HG03571 (cell line): ENCODE results near the gene NUFIP1.
A peak's percentile ranks its signal among the peaks of the same experiment; 100 is the strongest.
"Not testable (repeated sequence)": the region's sequence is repeated elsewhere in the genome, so short reads cannot be mapped to it uniquely, and the experiment has no call there.

Experiments used
- ATAC-seq: cut with Tn5 transposase; IDR thresholded peaks from one replicate; pipeline ENCODE4 v1.9.1; 2021; ENCODE audit not compliant: unreplicated experiment

NUFIP1 gene

DNA sequence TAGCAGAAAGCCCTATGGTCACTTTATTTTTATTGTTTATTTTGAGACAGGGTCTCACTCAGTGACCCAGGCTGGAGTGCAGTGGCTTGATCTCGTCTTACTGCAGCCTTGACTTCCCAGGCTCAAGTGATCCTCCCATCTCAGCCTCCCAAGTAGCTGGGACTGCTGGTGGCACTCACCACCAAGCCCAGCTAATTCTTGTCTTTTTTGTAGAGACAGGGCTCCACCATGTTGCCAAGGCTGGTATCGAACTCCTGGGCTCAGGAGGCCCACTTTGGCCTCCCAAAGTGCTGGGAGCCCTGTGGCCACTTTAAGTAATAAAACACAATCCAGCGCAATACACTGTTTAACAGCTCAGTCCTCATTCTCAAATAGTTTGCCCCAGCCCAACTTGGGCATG is 69.3 kb downstream of the NUFIP1 start:
- ATAC-seq: no peak

DNA sequence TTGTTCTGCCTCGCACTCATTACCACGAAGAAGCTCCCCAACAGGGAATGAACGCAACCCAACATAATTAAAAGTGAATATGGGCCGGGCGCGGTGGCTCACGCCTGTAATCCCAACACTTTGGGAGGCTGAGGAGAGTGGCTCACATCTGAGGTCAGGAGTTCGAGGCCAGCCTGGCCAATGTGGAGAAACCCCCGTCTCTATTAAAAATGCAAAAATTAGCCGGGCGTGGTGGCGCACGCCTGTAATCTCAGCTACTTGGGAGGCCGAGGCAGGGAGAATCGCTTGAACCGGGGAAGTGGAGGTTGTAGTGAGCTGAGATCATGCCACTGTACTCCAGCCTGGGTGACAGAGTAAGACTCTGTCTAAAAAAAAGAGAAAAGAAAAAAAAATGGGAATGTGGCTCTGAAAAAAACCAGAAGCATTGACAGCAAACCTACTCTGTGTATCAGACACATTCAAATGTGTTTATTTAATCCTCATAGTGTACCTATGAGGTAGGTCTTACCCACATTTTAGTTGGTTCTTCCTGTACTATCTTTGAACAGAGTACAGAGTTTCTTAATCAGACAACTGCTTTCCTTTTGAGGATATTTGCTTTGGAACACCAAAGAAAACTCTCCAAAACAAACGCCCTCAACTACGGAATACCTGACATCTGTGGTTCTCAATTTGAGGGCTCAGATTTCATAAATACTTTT is 70.0 kb downstream of the NUFIP1 start:
- ATAC-seq: no peak

DNA sequence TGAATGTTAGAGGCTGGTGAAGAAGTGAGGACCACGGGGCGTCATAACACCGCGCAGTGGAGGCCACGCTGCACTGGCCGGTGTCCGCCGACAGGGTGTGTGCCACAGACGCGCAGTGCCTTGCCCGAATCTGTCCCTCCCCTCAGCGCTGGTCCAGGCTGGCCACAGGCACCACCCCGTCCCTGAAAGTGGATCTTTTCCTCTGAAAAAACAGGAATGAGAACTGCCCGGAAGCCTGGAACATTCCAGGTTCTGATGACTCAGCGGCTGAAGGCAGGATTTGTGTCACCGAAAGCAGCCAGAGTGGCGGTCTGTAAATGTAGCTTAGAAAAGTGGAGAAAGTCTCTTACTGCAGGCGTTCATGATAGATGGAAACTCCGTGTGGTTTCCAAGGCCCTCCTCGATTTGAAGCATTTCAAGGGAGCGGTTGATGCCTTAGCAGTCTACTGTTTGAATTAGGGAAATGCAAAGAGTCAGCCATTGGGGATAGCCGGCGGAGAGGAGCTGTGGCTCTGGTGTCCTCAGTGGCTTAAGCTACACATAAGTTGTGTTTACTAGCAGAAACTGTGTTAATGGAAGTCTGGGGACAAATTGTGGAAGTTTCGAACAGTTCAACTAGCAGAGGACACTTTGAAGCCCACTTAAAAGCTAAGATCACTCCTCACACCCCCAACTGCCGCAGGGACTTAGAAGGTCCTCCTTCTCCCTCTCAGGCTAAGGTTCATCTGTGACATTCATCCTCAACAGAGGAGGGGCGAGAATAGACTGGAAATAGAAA is 70.8 kb downstream of the NUFIP1 start:
- peak; percentile 83 for ATAC-seq

DNA sequence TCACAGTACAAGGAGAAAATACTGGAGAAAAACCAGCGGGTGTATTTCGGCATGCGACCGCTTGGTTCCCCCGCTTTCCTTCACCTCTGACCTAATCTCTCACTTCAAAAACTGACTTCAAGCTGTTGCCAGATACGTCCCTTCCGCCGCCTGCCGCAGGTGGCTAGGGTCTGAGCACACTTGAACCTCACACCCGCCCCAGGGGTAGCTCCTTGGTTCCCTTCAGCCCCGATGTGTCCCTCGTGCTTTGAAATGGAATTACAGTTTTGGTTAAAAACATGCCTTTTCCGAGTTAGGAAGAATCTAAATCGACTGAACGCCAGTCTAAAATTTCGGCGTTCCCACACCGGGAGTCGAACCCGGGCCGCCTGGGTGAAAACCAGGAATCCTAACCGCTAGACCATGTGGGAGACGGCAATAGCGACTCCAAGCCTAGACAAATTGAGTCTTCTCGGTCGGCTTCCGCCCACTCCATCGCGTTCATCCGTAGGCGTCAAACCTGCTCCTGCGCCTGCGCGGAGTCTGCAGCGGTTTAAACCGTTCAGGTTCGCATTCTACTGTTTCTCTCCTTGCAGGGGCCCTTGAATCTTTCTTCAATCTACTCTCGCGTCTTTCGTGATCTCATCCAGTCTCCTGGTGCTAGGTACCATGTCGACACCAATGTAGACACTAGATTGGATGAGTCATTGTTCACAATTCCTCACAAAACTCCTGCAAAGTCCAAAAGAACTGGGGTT is 71.5 kb downstream of the NUFIP1 start:
- ATAC-seq: peak; percentile 77

DNA sequence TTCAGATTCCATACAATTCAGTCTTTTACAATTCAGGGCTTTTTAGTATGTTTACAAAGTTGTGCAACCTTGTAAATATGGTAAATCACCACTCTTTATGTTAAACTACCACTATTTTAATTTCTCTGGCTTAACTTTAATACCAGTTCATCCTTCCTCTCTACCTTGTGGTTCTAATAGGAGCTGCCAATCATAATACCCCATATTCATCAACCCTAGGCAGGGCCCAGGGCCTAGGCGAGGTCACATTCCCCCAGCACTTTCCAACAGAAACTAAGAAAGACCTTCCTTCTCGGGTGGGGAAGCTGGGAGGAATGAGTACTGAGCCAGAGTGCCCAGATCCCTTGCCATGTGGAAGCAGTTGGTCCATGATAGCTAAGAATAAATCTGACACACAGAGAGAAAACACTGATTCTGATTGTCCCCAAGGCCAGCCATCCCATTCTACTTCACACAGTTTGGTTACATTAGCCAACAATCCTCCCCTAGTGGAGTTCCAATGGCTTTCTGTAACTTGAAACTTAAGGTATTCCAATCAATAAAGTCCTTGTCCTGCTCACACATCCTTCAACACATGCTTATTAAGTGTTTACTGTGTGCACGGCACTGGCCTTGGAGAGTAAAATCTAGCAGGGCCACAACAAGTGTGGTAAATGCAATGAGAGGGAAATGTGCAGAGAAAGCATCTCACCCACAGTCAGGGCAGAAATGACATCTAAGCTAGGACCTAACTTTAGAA is 76.8 kb downstream of the NUFIP1 start:
- no peak for ATAC-seq

DNA sequence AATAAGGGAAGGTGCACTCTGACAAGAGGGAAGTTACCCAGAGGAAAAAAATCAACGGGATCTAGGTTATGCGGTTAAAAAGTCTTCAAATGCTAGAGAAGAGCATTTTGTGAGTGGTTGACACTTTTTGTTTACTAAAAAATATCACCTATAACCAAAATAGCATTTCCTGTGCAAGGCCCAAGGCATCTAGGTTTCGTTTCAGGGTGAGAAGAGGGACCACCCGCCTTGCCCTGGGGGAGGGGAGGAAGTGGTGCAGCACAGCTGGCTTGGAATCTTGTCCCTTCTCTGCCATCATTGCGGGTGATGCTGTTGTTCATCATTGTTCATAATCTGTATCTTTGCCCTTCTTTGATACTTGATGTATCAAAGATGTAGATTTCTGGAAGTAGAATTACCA is 80.6 kb downstream of the NUFIP1 start:
- ATAC-seq: no peak

DNA sequence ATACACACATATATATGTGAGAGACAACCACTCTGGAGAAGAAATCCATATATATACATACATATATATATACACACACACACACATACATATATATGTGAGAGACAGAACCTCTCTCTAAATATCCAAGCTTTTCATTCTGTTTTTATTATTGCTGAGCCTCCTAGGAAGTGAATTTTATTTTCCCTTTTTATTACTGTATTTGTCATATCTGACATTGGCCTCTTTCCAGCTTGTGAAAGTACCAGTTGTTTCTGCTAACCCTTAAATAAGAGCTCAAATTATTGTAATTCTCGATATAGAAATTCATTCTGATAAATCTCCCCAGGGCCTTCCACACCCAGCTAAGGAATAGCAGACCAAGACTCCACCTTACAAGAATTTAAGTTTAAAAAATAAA is 81.0 kb downstream of the NUFIP1 start:
- no peak for ATAC-seq

DNA sequence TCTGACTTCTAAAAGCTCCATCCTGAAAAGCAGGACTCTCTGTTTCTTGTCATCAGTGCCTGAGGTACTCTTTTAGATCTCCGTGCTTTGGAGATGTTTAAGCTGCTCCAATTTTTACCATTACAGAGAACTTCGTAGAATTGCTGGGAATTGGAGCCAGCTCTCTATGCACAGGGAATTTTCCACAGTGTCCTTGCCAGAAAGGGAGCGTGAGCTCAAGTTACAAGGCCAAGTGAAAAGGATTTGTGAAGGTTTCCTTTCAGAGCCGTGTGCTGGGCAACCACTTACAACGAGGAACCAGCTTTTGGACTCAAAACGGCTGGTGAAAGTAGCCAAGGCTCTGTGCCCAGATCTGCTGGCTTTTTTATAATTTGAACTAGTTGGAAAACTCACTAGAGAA is 82.6 kb downstream of the NUFIP1 start:
- no peak for ATAC-seq

DNA sequence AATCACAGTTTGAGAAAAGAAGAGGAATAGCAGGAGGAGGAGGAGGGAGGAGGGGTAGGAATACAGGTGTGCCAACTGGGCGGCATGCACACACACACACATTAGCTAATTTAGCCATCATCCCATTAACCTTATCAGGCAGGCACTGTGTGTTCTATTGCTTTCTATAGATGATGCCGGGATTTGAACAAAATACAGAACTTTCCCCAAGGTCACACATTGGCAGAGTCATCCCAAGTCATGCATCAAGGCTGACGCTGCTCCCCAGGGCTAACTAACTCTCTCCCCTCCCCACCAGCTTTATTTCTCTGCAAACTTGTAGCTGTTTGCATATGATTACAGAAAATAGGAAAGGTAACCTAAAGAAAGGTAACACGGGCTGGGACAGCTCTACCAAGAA is 83.0 kb downstream of the NUFIP1 start:
- no peak for ATAC-seq

DNA sequence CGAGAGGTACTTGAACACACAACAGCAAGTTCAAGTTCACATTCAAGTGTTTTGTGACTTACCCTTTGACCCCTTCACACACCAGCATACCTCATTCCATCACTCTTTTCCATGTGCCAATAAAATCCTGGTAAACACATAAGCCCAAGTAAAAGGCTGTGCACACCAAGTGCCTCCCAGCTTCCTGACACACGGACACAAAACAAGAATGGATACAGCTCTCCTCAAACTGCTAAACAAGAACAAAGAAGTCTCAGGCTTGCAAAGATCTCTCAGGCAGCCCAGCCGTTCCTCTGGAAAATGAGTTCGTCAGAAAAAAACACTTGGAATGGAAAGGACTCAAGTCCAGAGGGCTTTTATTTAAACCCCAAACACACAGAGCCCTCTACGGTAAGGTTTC is 83.7 kb downstream of the NUFIP1 start:
- no peak for ATAC-seq

DNA sequence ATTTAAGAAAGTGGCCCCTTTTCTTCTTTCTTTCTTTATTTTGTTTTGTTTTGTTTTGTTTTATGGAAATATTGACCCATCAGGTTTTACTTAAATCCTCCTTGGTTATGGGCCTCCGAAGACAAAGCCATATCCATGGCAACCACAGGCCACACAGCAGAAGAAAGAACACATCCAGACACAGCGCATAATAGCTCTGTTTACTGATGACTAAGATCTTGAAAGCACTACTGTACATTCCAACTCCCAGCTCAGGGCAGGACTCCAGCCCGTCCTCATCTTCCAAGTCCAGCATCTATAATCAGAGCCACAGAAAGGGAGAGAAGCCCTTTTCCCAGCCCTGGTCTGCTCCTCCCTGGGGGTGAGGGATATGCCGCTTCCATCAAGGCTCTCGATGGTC is 84.3 kb downstream of the NUFIP1 start:
- ATAC-seq: no peak

DNA sequence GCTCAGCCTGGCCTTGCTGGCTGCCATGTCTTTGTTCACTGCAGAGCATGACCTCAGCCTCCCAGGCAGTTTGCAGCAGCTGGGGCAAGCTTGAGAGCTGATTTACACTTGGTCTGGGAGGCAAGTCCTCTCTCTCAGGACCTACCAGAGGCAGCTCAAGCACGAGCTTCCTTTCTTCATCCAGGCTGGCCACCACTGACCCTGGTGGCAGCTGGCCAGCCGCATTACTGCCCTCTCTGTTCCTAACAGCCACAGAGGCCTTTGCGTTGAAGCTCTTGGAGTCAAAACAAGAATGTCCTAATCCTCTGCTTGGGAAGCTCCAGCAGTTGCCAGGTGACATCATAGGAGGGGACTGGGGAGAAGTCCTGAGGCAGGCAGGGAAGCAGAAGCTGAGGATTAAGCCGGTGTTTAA is 85.7 kb downstream of the NUFIP1 start:
- ATAC-seq: no peak

DNA sequence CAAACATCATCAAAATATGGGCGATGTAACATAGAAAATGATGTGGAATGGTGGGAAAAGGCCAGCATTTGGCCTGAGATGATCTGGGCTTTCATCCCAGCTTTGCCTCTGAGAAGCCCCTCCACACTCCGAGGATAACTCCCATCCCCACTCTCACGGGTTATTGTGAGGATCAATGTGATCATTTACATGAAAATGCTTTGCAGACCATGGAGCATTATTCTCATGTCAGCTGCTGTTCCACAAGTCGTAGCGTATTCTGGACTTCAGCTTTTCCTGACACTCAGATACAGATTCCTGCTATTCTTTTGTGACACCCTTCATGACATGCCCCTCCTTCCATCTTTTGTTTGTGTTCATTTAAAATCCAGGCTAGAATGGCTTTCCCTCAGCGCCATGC is 86.5 kb downstream of the NUFIP1 start:
- no peak for ATAC-seq

DNA sequence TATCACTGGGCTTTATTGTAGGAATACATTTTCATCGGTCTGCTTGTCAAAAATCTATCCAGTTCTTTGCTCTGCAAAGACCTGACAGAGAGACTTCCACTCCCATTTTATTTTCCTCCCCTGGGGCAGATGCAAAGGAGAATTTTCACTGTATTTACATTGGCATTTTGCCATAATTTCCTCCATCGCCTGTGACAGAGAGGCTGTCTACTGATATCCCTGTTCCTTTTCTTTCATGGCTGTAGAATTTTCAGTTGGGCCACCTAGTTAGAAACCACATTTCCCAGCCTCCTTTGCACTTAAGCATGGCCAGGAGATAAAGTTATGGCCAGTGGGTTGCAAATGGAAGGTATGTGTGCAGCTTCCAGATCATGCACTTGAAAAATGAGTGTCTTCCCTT is 89.3 kb downstream of the NUFIP1 start:
- no peak for ATAC-seq

DNA sequence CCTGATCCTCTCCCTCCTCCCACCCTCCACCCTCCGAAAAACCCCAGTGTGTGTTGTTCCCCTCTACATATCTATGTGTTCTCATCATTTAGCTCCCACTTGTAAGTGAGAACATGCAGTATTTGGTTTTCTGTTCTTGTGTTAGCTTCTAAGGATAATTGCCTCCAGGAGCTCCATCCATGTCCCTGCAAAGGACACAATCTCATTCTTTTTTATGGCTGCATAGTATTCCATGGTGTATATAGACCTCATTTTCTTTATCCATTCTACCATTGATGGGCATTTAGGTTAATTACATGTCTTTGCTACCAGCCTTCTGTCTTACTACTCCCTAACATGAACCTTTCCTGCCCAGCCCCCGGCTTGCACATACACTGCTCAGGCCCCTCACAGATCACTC is 91.0 kb downstream of the NUFIP1 start:
- not testable (repeated sequence) for ATAC-seq

DNA sequence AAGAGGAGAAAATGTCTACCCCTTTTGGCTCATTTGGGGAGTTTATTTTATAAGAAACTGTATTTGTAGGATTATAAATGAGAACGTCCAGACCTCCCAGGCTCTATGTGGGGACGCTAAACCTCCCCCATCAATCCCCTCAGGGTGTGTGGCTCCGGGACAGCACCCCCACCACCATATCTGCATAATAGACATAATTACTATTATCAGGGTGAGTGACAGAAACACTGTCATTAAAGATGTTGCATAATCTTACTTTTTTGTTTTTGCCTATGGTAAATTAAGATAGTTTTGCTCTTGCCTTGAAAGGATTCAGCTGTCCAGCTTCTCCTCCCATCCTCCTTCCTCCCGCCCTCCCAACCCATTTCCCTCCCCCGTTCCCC is 93.3 kb downstream of the NUFIP1 start:
- no peak for ATAC-seq

DNA sequence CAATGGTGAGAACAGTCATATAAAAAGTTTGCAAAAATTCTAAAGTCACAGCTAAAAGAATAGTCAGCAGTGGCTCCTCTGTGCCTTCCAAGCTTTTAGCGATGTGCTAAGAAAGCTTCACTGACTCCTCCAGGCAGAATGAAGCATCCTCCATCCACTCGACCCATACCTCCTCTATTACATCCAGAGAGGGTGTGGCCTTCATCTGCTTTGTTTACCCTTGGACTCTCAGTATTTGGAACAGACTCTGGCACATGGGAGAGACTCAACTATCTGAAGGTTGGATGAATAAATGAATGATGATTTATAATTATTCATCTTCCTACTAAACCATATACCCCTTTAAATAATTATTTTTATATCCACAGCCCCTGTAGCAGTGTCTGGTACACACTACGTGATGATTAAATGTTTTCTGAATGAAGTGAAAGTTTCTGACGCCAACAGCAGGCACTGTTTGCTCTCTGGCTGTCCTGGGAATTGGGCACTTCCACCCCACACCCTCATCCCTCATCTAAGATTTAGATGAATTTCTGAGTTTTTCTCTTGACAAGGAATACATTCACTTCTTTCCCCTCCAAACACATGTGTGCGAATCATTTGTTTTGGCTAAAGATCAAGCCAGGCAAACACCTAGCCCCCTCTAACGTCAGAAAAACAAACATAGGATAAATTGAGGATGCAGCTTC is 93.9 kb downstream of the NUFIP1 start:
- no peak for ATAC-seq

DNA sequence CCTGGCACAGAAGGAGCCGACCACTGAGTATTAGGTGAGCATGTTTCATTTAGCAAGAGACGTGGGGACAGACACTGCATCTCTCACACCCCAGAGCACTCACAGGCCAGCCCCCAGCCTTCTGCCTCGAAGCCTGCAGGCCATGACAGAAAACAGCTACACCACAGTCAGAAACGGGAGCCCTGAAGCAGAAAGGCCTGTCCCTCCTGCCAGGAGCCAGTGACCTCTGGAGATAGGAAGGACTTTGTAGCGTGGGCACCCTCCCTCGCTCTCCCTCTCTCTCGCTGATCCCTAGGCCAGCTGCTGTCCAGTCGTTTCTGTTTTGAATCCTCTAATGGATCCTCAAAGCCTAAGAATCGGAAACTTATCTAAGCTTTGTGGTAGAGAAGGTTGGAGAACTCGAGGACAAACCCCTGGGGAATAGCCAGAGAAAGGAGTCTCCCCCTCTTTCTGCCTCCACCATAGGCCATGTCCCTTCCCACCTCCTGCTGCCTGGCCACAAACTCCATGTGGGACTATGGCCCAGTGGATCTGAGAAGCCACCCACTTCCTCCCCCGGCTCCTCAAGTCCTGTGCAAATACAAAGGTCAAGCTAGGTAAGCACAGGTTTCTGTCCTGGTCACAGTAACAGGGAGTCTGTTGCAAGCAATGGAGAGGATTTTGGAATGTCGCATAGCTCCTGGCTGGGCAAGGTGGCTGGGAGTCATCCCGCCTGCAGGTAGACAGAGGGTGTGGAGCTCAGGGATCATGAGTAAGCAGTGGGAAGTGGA is 95.1 kb downstream of the NUFIP1 start:
- no peak for ATAC-seq
